K562 (cell line): Measurements from ENCODE around the gene SELENOK. TPM values are rescaled to one million over a fixed set of nuclear protein-coding genes. Genes with fewer than 3 reads are reported as not detected.

Experiments
- ATAC-seq: fragments of 200-7000 bp; cut with Tn5 transposase; 3 replicates; pipeline ENCODE4 v1.9.1; 2020; ENCODE audit warnings: moderate library complexity
- BruUV-seq: library from RNA; stranded (reverse); fragments of 400-500 nt; replicated peaks from 2 replicates; lab custom pipeline; 2021; lab: Mats Ljungman, UMichigan
- CTCF ChIA-PET: fragments of 300-600 bp; formaldehyde crosslinking; extraction: SDS; loops from one replicate; lab custom pipeline; 2021; ENCODE audit warnings: low intra/inter-chr PET ratio; lab: Yijun Ruan, JAX
- POLR2A ChIA-PET: fragments of 300-600, 350-650 bp; sonication (Branson Sonifier 250); formaldehyde crosslinking; extraction: SDS; loops from one replicate; lab custom pipeline; 2021; ENCODE audit warnings: antibody characterized with exemption, inconsistent platforms; lab: Yijun Ruan, JAX
- DNase-seq, 4 experiments: peaks; one replicate each; pipeline versions ENCODE4 v3.0.0 to v3.0.0-alpha.2; 2011 to 2018; ENCODE audit warnings: low spot score in 3 of 4, mixed read lengths in 3 of 4; ENCODE audit errors: extremely low read depth in 1 of 4
- FAIRE-seq: peaks from 2 replicates; lab custom pipeline; 2011; peaks lifted over from hg19 to GRCh38; lab: Jason Lieb, UNC
- H2AFZ ChIP-seq: 2 replicates; pipeline ENCODE4 v1.6.0; 2011; ENCODE audit warnings: low read depth, low read length, control low read depth, inconsistent platforms
- H3K27ac ChIP-seq: fragments of 200-600 bp; 3 replicates; pipeline ENCODE4 v1.8.0; 2011; ENCODE audit warnings: low read depth, mild to moderate bottlenecking, control low read depth, inconsistent platforms, low read length, moderate library complexity, mixed read lengths; ENCODE audit errors: extremely low read depth
- H3K27me3 ChIP-seq, 2 experiments: fragments of 300-600 bp in 1 of 2; 2 replicates in 1 of 2; 3 replicates in 1 of 2; pipeline versions ENCODE4 v1.6.0 to v1.8.0; 2011; ENCODE audit warnings: inconsistent platforms in 2 of 2, low read length in 2 of 2, mild to moderate bottlenecking in 1 of 2, mixed read lengths in 1 of 2, moderate library complexity in 1 of 2; ENCODE audit not compliant: control insufficient read depth in 2 of 2, insufficient read depth in 2 of 2
- H3K36me3 ChIP-seq: fragments of 300-600 bp; 3 replicates; pipeline ENCODE4 v1.8.0; 2011; ENCODE audit warnings: mild to moderate bottlenecking, low read length, inconsistent platforms; ENCODE audit not compliant: control insufficient read depth, insufficient read depth
- H3K4me1 ChIP-seq, 2 experiments: fragments of 200-600 bp in 1 of 2; replicated peaks in 1 of 2; 2 replicates in 1 of 2; 3 replicates in 1 of 2; pipeline versions ENCODE4 v1.5.1 to v1.8.0; 2011; ENCODE audit warnings: inconsistent platforms in 2 of 2, low read length in 2 of 2, mild to moderate bottlenecking in 1 of 2, mixed read lengths in 1 of 2, moderate library complexity in 1 of 2; ENCODE audit not compliant: control insufficient read depth in 2 of 2, insufficient read depth in 2 of 2
- H3K4me2 ChIP-seq: 2 replicates; pipeline ENCODE4 v1.6.1; 2011; ENCODE audit warnings: low read length, control low read depth, inconsistent platforms, mixed read lengths; ENCODE audit not compliant: insufficient read depth
- H3K4me3 ChIP-seq: fragments of 200-600 bp; sonication (generic), shearing (Covaris generic); 2 replicates; pipeline ENCODE4 v1.5.1; 2016; ENCODE audit warnings: control low read depth, inconsistent platforms
- H3K79me2 ChIP-seq: fragments of 200-600 bp; 3 replicates; pipeline ENCODE4 v1.8.0; 2011; ENCODE audit warnings: low read length, inconsistent platforms; ENCODE audit not compliant: control insufficient read depth, insufficient read depth
- H3K9ac ChIP-seq, 2 experiments: 2 replicates each; pipeline versions ENCODE4 v1.6.0 to v1.6.1; 2011; ENCODE audit warnings: low read depth in 2 of 2, low read length in 2 of 2, control low read depth in 1 of 2, inconsistent platforms in 1 of 2, mild to moderate bottlenecking in 1 of 2, mixed read lengths in 1 of 2; ENCODE audit not compliant: insufficient read depth in 1 of 2
- H3K9me1 ChIP-seq: one replicate; pipeline ENCODE4 v1.6.0; 2011; ENCODE audit warnings: inconsistent platforms, mild to moderate bottlenecking, low read length, moderate library complexity; ENCODE audit not compliant: control insufficient read depth, insufficient read depth
- H3K9me3 ChIP-seq: replicated peaks from 2 replicates; pipeline ENCODE4 v1.5.1; 2011; ENCODE audit warnings: low read depth, low read length, inconsistent platforms; ENCODE audit not compliant: control insufficient read depth, insufficient read depth
- H4K20me1 ChIP-seq: replicated peaks from 2 replicates; pipeline ENCODE4 v1.6.1; 2011; ENCODE audit warnings: low read length, inconsistent platforms, mixed read lengths; ENCODE audit not compliant: control insufficient read depth, insufficient read depth
- ASH1L ChIP-seq: fragments of 450-650 bp; IDR thresholded peaks from 2 replicates; pipeline ENCODE4 v1.6.1; 2018; ENCODE audit warnings: borderline replicate concordance, mild to moderate bottlenecking, low read depth; ENCODE audit not compliant: partially characterized antibody
- ID3 ChIP-seq, 2 experiments: fragments of 250-450 bp in 1 of 2; fragments of 450-650 bp in 1 of 2; sonication (Bioruptor Pico) in 1 of 2; IDR thresholded peaks; 2 replicates each; pipeline versions ENCODE4 v1.6.1 to v1.8.0; 2016 to 2021; ENCODE audit warnings: mild to moderate bottlenecking in 2 of 2, moderate library complexity in 2 of 2, missing compliant biosample characterization in 1 of 2, missing genetic modification characterization in 1 of 2
- SMC3 ChIP-seq: conservative IDR thresholded peaks from 2 replicates; pipeline ENCODE4 v1.6.1; 2011; ENCODE audit warnings: low read depth, low read length, improper control_type of control experiment; ENCODE audit not compliant: insufficient read depth
- TGIF2 ChIP-seq: sonication (generic); formaldehyde crosslinking; IDR thresholded peaks from 2 replicates; pipeline ENCODE4 v1.8.1; 2022; ENCODE audit warnings: mild to moderate bottlenecking, missing genetic modification reagents, moderate library complexity
- WGBS: fragments of 100-300 bp; shearing (Covaris generic); methylation state at CpG from one replicate; pipeline ENCODE4 v1.1.6; 2016; ENCODE audit warnings: low coverage, mixed read lengths; ENCODE audit not compliant: insufficient coverage; ENCODE audit errors: missing lambda C conversion rate; 5-methylcytosine and 5-hydroxymethylcytosine counted together
- in situ Hi-C: fragments of 300-500 bp; cut with MboI; formaldehyde crosslinking; loops from 4 replicates; pipeline ENCODE4 v1.15.0; 2018; ENCODE audit warnings: inconsistent platforms, mixed read lengths
- intact Hi-C: fragments of 100-400 bp; cut with micrococcal nuclease; formaldehyde crosslinking; loops from 2 replicates; pipeline ENCODE4 v1.14.2; 2022
- polyA plus RNA-seq, 8 experiments: library from polyadenylated mRNA; depleted of rRNA in 4 of 8; stranded (reverse) in 5 of 8; unstranded in 3 of 8; fragments of >200 nt; fragmentation: Nextera tagmentation in 2 of 8; fragmentation: Illumina TruSeq in 1 of 8; extraction: Ambion mirVana in 2 of 8; extraction: Trizol in 1 of 8; gene quantifications; 2 replicates each; pipeline versions ENCODE4 v1.2.1 to v1.2.3, GENCODE V29; 2011 to 2014; ENCODE audit warnings: inconsistent platforms in 1 of 8, missing spikeins in 1 of 8
- total RNA-seq, 7 experiments: library from RNA; depleted of rRNA in 6 of 7; stranded (reverse); fragments of >200 nt in 6 of 7; fragmentation: Illumina TruSeq in 2 of 7; extraction: Trizol in 2 of 7; gene quantifications; 2 replicates each; pipeline versions ENCODE4 v1.2.1 to v1.2.3, GENCODE V29; 2011 to 2021; ENCODE audit warnings: low replicate concordance in 1 of 7

The SELENOK gene
- total and polyA plus RNA-seq, 9 of the 15 experiments (the other 6 are each of a cell fraction or from before 2014, with no cell fraction given) = 18.3 to 164 (median 34.8) TPM

- in situ Hi-C loops = no loop called here
- TF ChIP-seq ASH1L (no peak), SMC3 (no peak), TGIF2 (CRISPR knock-in tag) (no peak), ID3 (CRISPR knock-in tag; IDR thresholded peaks at IDR 0.05) (no peak), ID3 (tag; IDR thresholded peaks at IDR 0.05) (no peak)
- H3K4me2 ChIP-seq = no peak overlapping the region
- H4K20me1 ChIP-seq = no peaks in the 10 kb centered on the region
- no peak for FAIRE-seq
- H3K4me1 ChIP-seq = no peaks in the 10 kb centered on the region
- no peaks in the 10 kb centered on the region for H3K9me1 ChIP-seq
- H3K36me3 ChIP-seq = no peaks in the 10 kb centered on the region
- intact Hi-C loops = no loop called here
- H3K9me3 ChIP-seq = no peaks in the 10 kb centered on the region
- peaks cover 0 to 5% of the 10 kb centered on the region in 2 experiments; a peak in 3 of 5 replicates for H3K27me3 ChIP-seq
- 0% methylated on average over 1 of the region's 2 CpGs for WGBS
- BruUV-seq = no TSS peak
- no peak overlapping the region for H2AFZ ChIP-seq
- ATAC-seq = no peak
- POLR2A ChIA-PET = no interaction called here
- H3K4me3 ChIP-seq = no peak overlapping the region
- H3K27ac ChIP-seq = no peak overlapping the region
- DNase-seq = no peak
- no peak overlapping the region for H3K9ac ChIP-seq
- CTCF ChIA-PET = no interaction called here
- no peaks in the 10 kb centered on the region for H3K79me2 ChIP-seq
These were observed 9.1 kb upstream of the SELENOK start for GRCh38 chr3:53900666-53901331.
